HCT116 (cell line): ENCODE data around the gene PRKCZ.

Experiments
- REST ChIP-seq: IDR thresholded peaks from 2 replicates; pipeline ENCODE4 v1.6.1; 2012; ENCODE audit warnings: low read depth
- ZBTB33 ChIP-seq: IDR thresholded peaks from 2 replicates; pipeline ENCODE4 v1.6.1; 2011; ENCODE audit warnings: mild to moderate bottlenecking, low read length, moderate library complexity; ENCODE audit not compliant: insufficient replicate concordance; ENCODE audit errors: extremely low read depth

- TF ChIP-seq REST (no peak), ZBTB33 (no peak)
Measured at GRCh38 chr1:2134621-2135307, 84.6 kb downstream of the PRKCZ start.
